OCI-LY1 (cell line): Measurements from ENCODE around the gene PSTPIP1.

Source experiments
- H2AFZ ChIP-seq: fragments of 200-600 bp; sonication (generic), shearing (Covaris generic); 2 replicates; pipeline ENCODE4 v1.6.0; 2014; ENCODE audit warnings: antibody characterized with exemption, mild to moderate bottlenecking, low read length
- H3F3A ChIP-seq: fragments of 200-600 bp; sonication (generic), shearing (Covaris generic); 2 replicates; pipeline ENCODE4 v1.6.0; 2014; ENCODE audit warnings: mild to moderate bottlenecking, antibody characterized with exemption, low read length, moderate library complexity; ENCODE audit not compliant: insufficient read depth
- H3K27ac ChIP-seq: fragments of 200-600 bp; sonication (generic); 2 replicates; pipeline ENCODE4 v1.5.1; 2014; ENCODE audit warnings: low read length, mixed run types, mild to moderate bottlenecking, low read depth; ENCODE audit not compliant: poor library complexity, severe bottlenecking
- H3K27me3 ChIP-seq: fragments of 200-600 bp; sonication (generic); 2 replicates; pipeline ENCODE4 v1.6.0; 2014; ENCODE audit warnings: antibody characterized with exemption, mild to moderate bottlenecking, low read length, moderate library complexity; ENCODE audit not compliant: insufficient read depth
- H3K36me3 ChIP-seq: fragments of 200-600 bp; sonication (generic); 2 replicates; pipeline ENCODE4 v1.6.1; 2014; ENCODE audit warnings: mild to moderate bottlenecking, antibody characterized with exemption, low read length, moderate library complexity, mixed read lengths; ENCODE audit not compliant: insufficient read depth
- H3K4me1 ChIP-seq: fragments of 200-600 bp; sonication (generic); 2 replicates; pipeline ENCODE4 v1.5.1; 2014; ENCODE audit warnings: mild to moderate bottlenecking, low read length, moderate library complexity; ENCODE audit not compliant: insufficient read depth, severe bottlenecking
- H3K4me2 ChIP-seq: fragments of 200-600 bp; sonication (generic), shearing (Covaris generic); 2 replicates; pipeline ENCODE4 v1.6.1; 2014; ENCODE audit warnings: low read length
- H3K4me3 ChIP-seq: fragments of 200-600 bp; sonication (generic); 2 replicates; pipeline ENCODE4 v1.5.1; 2014; ENCODE audit warnings: low read length, low read depth, mild to moderate bottlenecking, mixed read lengths; ENCODE audit not compliant: poor library complexity, severe bottlenecking
- H3K79me2 ChIP-seq: fragments of 200-600 bp; shearing (Covaris generic); 2 replicates; pipeline ENCODE4 v1.6.1; 2016; ENCODE audit warnings: mixed run types, low read length, mixed read lengths; ENCODE audit not compliant: insufficient read depth
- H3K9ac ChIP-seq: fragments of 200-600 bp; sonication (generic), shearing (Covaris generic); 2 replicates; pipeline ENCODE4 v1.6.1; 2014; ENCODE audit warnings: mild to moderate bottlenecking, low read length, mixed read lengths
- H3K9me2 ChIP-seq: fragments of 200-600 bp; sonication (generic), shearing (Covaris generic); 2 replicates; pipeline ENCODE4 v1.6.1; 2014; ENCODE audit warnings: low read depth, mild to moderate bottlenecking, low read length, mixed read lengths
- H3K9me3 ChIP-seq: fragments of 200-600 bp; shearing (Covaris generic); 2 replicates; pipeline ENCODE4 v1.6.1; 2014; ENCODE audit warnings: low read length, mixed read lengths
- H4K20me1 ChIP-seq: fragments of 200-600 bp; sonication (generic), shearing (Covaris generic); 2 replicates; pipeline ENCODE4 v1.6.0; 2016; ENCODE audit warnings: mild to moderate bottlenecking, low read length; ENCODE audit not compliant: insufficient read depth
- CTCF ChIP-seq: fragments of 200-600 bp; sonication (generic), shearing (Covaris generic); IDR thresholded peaks from 2 replicates; pipeline ENCODE4 v1.5.1; 2017; ENCODE audit warnings: mild to moderate bottlenecking, antibody characterized with exemption, low read length, moderate library complexity, mixed read lengths
- EZH2 ChIP-seq: fragments of 200-600 bp; sonication (generic), shearing (Covaris generic); IDR thresholded peaks from 2 replicates; pipeline ENCODE4 v1.8.0; 2017; ENCODE audit warnings: borderline replicate concordance, mixed run types, mild to moderate bottlenecking, antibody characterized with exemption, low read length, moderate library complexity, mixed read lengths

Gene PSTPIP1

GRCh38 chr15:77074350-77074749, 79.4 kb downstream of the PSTPIP1 start:
- Histone ChIP-seq H2AFZ (no peak overlapping the region), H3F3A (no peaks in the 10 kb centered on the region), H3K27ac (no peak overlapping the region), H3K79me2 (no peaks in the 10 kb centered on the region), H3K9me2 (no peaks in the 10 kb centered on the region), H3K9ac (no peak overlapping the region), H4K20me1 (no peaks in the 10 kb centered on the region), H3K4me2 (no peak overlapping the region), H3K9me3 (no peaks in the 10 kb centered on the region), H3K36me3 (no peaks in the 10 kb centered on the region; the same call in 1 of the 2 replicates), H3K27me3 (no peaks in the 10 kb centered on the region), H3K4me1 (peaks cover 12% of the 10 kb centered on the region), H3K4me3 (no peak overlapping the region)
- no peak for TF ChIP-seq CTCF
- TF ChIP-seq EZH2 = no peak

DNA sequence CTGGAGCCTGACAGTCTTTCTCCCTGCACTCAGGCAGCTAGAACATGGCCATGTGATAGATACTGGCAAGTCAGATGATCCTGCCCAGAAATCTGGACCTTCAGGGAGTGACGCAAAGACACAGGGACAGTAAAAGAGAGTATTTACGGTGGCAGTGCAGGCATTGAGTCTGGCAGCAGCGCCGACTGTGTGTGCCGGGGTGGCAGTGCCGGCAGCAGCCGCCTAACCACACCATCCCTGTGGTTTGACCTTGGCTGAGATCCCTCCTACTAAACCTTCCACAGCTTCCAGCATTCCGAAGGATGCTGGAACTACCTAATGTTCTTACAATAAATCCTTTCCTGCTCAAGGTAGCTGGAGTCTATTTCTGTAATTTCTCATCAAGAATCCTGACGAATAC, 80.6 kb downstream of the PSTPIP1 start:
- no peak for TF ChIP-seq EZH2
- Histone ChIP-seq H3K27ac (no peak overlapping the region), H3K4me1 (peaks cover 4% of the 10 kb centered on the region), H3K9ac (no peak overlapping the region), H3K9me2 (no peaks in the 10 kb centered on the region), H3K4me2 (no peak overlapping the region), H3K27me3 (no peaks in the 10 kb centered on the region), H4K20me1 (no peaks in the 10 kb centered on the region), H3F3A (no peaks in the 10 kb centered on the region), H3K4me3 (no peak overlapping the region), H3K79me2 (no peaks in the 10 kb centered on the region), H2AFZ (no peak overlapping the region), H3K9me3 (no peaks in the 10 kb centered on the region), H3K36me3 (no peaks in the 10 kb centered on the region)

DNA sequence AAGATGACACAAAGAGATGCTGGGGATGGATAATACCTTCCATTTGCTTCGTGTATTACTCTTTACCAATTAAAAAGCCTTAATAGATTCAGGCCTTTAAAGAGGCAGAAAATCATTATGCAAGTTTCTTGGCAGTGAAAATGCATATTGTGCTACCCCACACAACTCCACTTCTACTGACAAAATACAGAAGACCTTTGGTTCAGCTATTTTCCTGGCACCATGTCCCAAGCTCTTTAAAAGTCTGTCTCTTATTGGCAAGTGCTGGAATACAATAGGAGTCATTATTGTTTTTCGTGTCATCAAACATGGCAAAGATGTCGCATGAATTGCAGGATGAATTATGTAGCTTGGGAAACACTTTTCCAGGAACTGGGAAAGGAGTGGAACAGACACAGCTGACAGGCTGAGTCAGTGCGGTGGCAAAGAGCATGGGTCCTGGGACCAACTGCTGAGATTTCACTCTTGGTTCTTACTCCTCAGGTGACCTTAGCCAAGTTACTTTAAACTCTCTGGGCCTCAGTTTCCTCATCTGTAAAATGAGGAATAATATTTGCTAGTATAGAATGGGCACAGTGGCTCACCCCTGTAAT, 81.5 kb downstream of the PSTPIP1 start:
- H2AFZ ChIP-seq = no peak overlapping the region
- H3K9me2 ChIP-seq = no peaks in the 10 kb centered on the region
- no peaks in the 10 kb centered on the region for H3K36me3 ChIP-seq
- H3K4me2 ChIP-seq = no peak overlapping the region
- H3K9ac ChIP-seq = no peak overlapping the region
- no peaks in the 10 kb centered on the region for H3K27me3 ChIP-seq
- H3K9me3 ChIP-seq = no peaks in the 10 kb centered on the region
- no peaks in the 10 kb centered on the region for H3K79me2 ChIP-seq
- no peaks in the 10 kb centered on the region for H4K20me1 ChIP-seq
- no peak overlapping the region for H3K4me3 ChIP-seq
- H3K27ac ChIP-seq = no peak overlapping the region
- H3K4me1 ChIP-seq = peaks cover under 1% of the 10 kb centered on the region
- no peaks in the 10 kb centered on the region for H3F3A ChIP-seq
- TF ChIP-seq EZH2 = no peak
- no peak for TF ChIP-seq CTCF

DNA sequence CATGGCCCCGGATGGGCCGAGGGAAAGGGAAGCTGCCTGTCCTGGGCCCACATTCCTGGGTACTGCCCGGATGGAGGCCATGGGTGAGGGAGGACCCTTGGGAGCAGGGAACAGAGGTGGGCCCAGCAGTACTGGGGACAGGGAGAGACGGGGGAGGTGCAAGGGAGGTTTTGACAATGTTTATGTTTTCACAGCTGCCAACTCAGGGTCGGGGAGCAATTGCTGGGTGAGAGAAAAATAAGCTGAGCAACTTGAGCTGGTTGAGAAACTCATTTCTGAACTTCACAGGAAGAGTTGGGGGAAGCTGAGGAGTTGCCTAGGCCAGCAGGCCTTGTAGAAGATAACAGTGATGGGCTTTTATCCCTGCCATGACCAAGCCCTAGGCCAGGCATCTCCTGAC, 87.0 kb downstream of the PSTPIP1 start:
- H3K27ac ChIP-seq = peak overlapping the region; percentile 20

More for the DNA sequence above, 87.0 kb downstream of the PSTPIP1 start:
- no peaks in the 10 kb centered on the region for H3K79me2 ChIP-seq
- no peaks in the 10 kb centered on the region for H4K20me1 ChIP-seq
- no peak overlapping the region for H3K4me2 ChIP-seq
- TF ChIP-seq CTCF (no peak), EZH2 (no peak)
- H3K36me3 ChIP-seq = no peaks in the 10 kb centered on the region
- no peak overlapping the region for H3K4me3 ChIP-seq
- H3K9me3 ChIP-seq = no peaks in the 10 kb centered on the region
- H3K4me1 ChIP-seq = peaks cover 29% of the 10 kb centered on the region
- no peaks in the 10 kb centered on the region for H3F3A ChIP-seq
- no peaks in the 10 kb centered on the region for H3K9me2 ChIP-seq
- H2AFZ ChIP-seq = no peak overlapping the region
- no peaks in the 10 kb centered on the region for H3K27me3 ChIP-seq
- H3K9ac ChIP-seq = no peak overlapping the region
